Activated T-cell treated with anti-CD3 and anti-CD28 coated beads for 48 hours (primary cell): ENCODE measurements around the gene TCF4.

ENCODE experiments used
- DNase-seq: peaks from one replicate; pipeline ENCODE4 v3.0.0-alpha.2; 2020; ENCODE audit warnings: low read depth

Gene TCF4

GRCh38 chr18:55349685-55350084 lies 238.3 kb downstream of the TCF4 start:
- no peak for DNase-seq

- no peak for DNase-seq
Observed at GRCh38 chr18:55346961-55347740, 240.8 kb downstream of the TCF4 start.

DNA sequence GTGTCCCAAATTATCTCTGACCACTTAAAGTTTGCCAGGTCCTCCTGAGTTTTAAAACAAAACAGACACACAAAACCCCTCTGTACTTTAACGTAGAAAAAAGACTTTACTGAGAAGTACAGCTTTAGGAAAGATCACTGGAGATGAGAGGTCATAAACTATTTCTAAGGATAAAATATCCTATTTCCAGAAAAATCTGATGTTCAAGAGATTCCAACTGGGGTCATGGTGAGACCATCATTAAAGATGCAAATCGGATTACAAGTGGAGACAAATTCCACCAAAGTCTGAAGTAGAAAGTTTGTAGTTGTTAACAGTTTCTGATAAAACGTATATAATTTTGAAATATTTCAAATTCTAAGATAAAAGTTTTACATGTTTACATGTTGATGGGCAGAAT lies 241.6 kb downstream of the TCF4 start:
- no peak for DNase-seq

GRCh38 chr18:55345103-55345950 lies 242.7 kb downstream of the TCF4 start:
- no peak for DNase-seq

- DNase-seq: no peak
Observed at GRCh38 chr18:55343396-55344073, 244.5 kb downstream of the TCF4 start.

GRCh38 chr18:55340998-55341397 lies 247.0 kb downstream of the TCF4 start:
- no peak for DNase-seq

GRCh38 chr18:55339990-55340389 lies 248.0 kb downstream of the TCF4 start:
- no peak for DNase-seq

DNA sequence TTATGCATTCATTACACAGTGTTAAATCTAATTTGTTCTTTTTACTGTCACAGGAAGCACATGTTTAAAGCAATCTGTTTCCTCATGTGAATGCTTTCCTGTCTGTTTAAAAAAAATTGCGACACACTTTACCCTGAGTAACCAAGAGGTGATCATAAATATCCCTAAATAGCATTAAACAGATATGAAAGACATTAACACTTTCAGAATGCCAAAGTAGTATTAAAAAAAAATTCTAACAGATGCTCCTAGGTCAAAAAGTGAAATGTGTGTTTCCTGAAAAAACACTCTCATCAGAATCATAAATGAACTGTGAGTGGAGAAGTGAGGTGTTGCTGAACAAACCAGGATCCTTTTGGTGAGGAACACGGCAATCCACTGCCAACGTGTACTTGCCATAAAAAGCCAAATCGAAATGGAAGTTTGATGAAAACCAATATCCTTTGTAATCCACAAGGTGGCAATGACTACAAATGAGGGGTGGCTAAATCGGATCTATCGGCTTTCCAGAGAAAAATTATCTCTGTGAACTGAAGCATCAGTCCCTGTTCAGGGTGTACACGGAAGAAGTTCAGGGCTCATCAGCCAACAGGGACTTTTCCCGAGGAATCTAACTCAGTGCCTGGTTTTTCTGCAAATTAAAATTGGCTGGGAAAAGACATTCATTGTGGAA lies 248.9 kb downstream of the TCF4 start:
- DNase-seq: no peak

- no peak for DNase-seq
Observed at GRCh38 chr18:55337908-55338521, 250.0 kb downstream of the TCF4 start.

DNA sequence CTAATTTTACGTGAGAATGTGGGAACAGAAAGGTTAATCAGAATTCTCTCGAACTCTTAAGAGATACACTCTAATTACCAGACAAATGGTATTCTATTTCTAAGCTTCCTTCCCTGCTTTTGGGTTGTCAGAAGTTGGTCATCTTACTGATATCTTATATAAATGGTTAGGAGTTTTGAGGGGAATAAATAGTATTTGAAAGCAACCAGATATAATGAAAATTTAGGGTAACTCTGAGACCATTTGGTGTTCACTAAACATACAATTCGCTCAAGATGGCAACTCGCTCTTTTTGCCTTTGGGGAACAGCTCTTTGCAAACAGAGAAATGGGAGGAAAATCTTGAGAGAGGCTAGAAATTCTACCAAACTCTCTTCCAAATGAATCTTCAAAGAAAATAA lies 250.9 kb downstream of the TCF4 start:
- no peak for DNase-seq

DNA sequence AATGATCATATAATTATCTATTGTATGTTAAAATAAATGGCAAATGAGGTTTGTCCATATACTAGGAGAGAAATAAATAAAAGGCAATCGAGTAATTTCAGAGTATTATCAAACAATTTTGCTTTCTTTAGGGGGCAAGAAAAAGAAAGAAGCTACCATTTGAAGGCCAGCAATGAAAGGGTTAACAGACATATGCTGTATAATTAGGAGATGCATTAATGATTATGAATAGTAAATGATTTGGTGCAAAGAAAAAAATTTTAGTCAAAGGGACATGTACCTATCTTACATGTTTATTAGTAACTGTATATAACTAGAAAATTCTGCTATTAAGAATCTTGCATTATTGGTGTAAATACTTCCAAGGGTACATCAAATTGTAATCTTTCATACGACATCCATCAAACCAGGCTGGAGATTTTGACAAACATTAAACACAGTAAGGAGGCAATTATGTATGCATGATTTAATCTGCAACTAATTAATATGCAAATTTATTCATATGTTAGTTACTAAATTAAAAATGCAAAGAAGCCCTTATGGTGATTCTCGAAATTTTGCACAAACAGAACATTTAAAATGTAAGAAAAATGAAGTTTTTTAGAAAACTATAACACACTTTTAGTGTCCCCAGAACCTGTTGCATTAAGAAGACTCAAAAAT lies 251.4 kb downstream of the TCF4 start:
- no peak for DNase-seq

- no peak for DNase-seq
Observed at GRCh38 chr18:55334875-55335274, 253.1 kb downstream of the TCF4 start.

GRCh38 chr18:55331301-55331700 lies 256.7 kb downstream of the TCF4 start:
- DNase-seq: no peak

GRCh38 chr18:55328301-55328700 lies 259.7 kb downstream of the TCF4 start:
- DNase-seq: no peak

DNA sequence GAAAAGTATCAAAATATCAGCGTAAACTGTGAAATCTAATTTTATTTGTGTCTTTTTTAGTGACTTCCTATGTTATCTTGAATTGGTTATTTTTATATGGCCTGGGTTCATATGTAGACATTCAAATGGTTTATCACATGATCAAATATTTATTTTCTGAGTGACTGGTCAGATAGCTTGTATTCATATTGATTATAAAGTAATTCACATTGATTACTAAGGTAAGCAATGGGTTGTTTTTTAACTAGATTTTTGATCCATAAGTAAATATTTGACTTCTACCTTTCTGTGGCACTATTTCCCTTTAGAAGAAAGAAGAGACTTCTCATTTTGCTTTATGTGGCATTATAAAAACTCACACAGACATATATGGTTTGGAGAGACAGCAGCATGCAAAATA lies 260.5 kb downstream of the TCF4 start:
- no peak for DNase-seq

GRCh38 chr18:55326134-55326533 lies 261.9 kb downstream of the TCF4 start:
- no peak for DNase-seq

GRCh38 chr18:55324166-55324565 lies 263.8 kb downstream of the TCF4 start:
- no peak for DNase-seq

DNA sequence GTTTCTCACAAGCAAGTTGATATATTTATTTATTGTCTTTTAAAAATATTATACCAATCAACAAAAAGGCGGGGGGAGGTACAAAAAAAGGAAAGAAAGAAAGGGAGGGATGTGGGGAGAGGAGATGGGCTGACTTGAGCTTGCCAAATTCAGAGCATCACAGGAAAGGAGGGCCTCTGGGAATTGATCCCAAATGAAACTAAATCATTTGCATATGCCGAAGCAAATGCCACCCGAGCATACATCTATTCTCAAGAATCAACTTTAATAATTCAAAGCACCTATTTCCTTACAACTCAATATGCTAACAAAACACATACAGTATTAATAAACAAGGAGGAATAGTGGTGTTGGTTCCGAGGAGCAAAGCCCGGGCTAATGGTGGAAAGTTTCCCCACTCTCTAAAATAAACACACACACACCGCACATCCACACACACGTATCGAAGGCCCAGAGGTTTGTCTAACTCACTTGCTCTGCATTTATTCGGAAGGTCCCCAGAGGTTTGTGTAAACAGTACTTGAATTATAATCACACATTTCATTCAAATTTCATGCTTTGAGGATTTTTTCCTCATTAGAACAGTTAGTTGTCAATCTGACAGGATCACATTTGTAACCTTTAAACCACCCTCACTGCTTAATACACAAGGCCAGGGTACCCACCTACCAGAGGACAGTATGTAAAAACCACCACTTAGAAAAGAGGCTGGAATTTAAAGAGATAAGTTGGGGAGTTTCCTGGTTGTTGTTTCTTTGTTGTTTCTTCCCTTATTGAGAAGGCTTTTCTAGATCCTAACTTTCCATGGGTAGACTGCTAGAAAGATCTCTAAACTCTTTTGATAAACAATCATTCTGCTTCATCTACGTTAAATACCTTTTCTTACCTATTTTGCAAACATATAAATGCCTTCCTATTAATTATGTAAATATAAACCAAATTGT lies 264.7 kb downstream of the TCF4 start:
- no peak for DNase-seq

DNA sequence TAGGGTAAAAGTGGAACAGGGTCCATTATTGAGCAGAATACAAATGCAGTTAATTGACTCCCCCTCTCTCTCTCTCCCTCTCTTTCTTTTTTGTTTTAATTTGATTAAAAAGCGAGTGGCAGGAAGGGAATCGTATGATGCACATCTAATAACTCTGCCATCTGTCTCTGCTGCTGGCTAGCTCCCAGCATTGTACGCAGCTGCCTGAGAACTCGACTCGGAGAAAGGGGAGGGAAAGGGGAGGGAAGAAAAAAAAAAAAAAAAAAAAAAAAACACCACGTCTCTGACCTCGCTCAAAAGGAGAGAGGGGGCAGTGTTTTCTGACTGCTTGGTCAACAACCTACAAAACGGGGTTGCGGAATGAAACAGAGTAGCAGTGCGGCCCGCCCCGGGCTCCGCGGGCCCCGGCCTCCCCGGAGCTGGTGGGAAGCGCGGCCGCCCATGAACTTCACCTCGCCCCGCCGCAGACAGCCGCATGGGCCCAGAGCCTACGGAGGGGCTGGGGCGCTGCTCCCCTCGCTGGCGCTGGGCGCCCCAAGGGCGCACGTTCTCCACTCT lies 265.7 kb downstream of the TCF4 start:
- no peak for DNase-seq
